GM18519 (cell line): ENCODE results near the gene CEP68.

Source experiments
- ATAC-seq: cut with Tn5 transposase; IDR thresholded peaks from one replicate; pipeline ENCODE4 v1.9.1; 2021; ENCODE audit warnings: mild to moderate bottlenecking, moderate library complexity; ENCODE audit not compliant: unreplicated experiment, low FRiP score

The CEP68 gene

GRCh38 chr2:65057391-65058052, 1.3 kb downstream of the CEP68 start:
- ATAC-seq: peak; percentile 23

- no peak for ATAC-seq
These were observed 2.9 kb downstream of the CEP68 start for GRCh38 chr2:65059071-65059470.

DNA sequence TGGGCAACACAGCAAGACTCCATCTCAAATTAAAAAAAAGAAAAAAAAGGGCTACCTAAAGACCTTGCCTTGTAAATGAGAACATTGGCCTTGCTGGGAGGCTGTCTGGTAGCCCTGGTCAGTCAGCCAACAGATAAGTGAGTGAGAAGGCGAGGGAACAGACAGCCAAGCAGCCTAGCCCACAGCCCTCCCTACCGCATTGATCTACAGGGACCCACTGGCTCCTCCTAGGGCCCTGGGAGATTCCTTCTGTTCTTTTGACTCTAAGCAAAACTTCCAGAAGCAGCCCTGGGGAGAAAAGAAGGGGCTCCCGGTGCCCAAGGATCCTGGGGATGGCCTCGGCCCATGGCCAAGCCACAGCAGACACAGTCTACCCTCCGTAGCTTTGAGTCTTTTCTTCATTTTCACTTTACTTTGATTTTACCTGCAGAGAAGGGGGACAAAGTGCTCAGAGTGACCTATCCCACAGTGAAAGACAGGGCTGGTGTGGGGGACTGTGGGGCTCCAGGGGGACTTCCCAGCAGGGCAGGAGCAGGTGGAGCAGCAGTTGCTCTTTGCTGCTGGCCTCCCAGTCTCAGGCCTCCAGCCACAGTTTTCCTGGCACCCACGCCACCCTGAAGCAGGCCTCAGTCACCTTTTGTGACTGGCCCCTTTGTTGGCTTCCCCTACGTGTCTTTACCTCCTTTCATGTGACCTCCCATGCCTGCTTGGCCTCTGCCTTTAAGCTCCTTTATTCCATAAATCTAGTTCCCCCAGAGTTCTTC, 5.1 kb downstream of the CEP68 start:
- ATAC-seq: no peak

DNA sequence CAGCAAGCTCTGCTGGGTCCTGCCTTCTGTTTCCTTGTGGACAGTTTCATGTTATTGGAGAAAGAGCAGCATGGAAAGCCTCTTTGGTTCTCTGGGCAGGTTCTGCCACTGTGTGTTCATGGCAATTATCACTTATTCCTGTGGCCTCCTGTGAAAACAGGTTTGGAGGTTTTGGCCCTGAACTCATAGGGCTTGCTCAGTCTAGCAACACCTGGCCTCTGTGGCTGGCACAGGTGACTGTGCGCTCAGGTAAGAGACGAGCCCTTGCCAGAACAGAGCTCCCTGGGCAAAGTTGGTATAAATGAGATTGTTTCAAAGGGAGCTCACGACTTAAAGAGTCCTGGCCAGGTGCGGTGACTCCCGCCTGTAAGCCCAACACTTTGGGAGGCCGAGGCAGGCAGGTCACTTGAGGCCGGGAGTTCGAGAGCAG, 5.7 kb downstream of the CEP68 start:
- ATAC-seq: no peak

GRCh38 chr2:65062843-65063825, 6.9 kb downstream of the CEP68 start:
- ATAC-seq: no peak

GRCh38 chr2:65064728-65065552, 8.7 kb downstream of the CEP68 start:
- peak; percentile 62 for ATAC-seq

GRCh38 chr2:65067806-65068553, 11.8 kb downstream of the CEP68 start:
- no peak for ATAC-seq

GRCh38 chr2:65069439-65069824, 13.2 kb downstream of the CEP68 start:
- ATAC-seq: no peak

DNA sequence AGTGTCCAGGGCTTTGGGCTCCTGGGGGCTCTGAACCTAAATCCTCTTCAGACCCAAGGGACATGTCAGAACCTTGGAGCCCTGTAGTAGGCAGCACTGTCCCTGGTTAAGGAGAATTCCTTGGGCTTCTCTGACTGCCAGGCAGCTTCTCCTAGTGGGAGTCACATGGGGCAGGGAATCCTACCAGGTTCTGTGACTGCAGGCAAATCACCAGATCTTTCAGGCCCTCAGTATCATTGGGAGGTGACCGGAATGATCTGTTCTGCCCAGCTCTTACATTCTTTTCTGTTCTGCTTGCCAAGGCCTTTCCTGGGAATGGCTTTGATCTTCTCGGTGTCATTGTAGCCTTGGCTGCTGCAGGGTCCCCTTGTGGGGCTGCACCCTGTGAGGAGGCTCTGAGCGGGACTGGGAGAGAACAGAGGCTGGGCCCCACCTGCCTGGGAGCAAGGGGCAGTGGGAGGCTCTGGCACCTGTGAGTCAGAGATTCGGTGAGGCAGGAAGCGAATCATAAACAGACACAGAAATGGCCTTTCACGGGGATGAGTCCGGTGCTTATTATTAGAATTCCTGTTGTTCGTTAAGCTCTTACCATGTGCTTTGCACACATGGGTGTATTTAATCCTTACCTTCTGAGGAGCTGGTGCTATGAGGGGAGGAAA, 14.1 kb downstream of the CEP68 start:
- ATAC-seq: no peak

DNA sequence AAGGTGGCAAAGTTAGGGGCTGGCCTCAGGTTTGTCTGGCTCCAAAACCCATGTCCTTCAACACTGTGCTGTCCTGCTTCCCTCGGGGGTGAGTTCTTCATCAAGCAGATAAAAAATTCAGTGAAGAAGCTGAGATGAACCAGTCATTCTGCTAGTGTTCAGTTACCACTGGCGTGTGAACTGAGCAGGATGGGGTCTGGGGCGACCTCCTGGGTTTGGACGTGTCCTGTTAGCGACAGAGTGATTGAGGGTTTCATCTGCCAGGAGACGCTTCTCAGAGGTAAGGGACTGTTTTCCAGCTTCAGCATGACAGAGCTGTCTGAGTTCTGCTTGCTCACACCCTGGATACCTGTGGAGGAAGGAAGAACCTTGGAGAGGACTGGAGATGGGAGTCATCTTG, 14.6 kb downstream of the CEP68 start:
- ATAC-seq: no peak

DNA sequence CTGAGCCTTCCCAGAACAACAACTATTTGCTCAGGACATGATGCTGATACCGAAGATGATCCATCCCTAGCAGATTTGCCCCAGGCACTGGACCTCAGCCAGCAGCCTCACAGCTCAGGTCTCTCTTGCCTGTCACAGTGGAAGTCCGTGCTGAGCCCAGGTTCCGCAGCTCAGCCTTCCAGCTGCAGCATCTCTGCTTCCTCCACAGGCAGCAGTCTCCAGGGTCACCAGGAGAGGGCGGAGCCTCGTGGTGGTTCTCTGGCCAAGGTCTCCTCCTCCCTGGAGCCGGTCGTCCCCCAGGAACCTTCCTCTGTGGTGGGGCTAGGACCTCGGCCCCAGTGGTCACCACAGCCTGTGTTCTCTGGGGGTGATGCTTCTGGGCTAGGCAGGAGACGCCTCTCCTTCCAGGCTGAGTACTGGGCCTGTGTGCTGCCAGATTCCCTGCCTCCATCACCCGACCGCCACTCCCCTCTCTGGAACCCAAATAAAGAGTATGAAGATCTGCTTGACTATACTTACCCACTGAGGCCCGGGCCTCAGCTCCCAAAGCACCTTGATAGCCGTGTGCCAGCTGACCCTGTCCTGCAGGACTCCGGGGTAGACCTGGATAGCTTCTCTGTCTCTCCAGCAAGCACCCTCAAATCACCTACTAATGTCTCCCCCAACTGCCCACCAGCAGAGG, 15.4 kb downstream of the CEP68 start:
- ATAC-seq: no peak

DNA sequence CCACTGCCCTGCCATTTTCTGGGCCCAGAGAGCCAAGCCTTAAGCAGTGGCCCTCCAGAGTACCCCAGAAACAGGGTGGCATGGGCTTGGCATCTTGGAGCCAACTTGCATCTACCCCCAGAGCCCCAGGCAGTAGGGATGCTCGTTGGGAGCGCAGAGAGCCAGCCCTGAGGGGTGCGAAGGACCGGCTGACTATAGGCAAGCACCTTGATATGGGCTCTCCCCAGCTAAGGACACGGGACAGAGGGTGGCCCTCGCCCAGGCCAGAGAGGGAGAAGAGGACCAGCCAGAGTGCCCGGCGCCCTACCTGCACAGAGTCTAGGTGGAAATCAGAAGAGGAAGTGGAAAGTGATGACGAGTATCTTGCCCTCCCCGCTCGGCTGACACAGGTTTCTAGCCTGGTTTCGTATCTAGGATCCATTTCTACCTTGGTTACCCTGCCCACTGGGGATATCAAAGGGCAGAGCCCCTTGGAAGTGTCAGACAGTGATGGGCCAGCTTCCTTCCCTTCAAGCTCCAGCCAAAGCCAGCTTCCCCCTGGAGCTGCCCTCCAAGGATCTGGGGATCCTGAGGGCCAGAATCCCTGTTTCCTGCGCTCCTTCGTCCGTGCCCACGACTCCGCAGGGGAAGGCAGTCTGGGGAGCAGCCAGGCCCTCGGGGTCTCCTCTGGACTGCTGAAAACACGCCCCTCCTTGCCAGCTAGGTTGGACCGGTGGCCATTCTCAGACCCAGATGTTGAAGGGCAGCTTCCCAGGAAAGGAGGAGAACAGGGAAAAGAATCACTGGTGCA, 16.2 kb downstream of the CEP68 start:
- peak; percentile 62 for ATAC-seq

DNA sequence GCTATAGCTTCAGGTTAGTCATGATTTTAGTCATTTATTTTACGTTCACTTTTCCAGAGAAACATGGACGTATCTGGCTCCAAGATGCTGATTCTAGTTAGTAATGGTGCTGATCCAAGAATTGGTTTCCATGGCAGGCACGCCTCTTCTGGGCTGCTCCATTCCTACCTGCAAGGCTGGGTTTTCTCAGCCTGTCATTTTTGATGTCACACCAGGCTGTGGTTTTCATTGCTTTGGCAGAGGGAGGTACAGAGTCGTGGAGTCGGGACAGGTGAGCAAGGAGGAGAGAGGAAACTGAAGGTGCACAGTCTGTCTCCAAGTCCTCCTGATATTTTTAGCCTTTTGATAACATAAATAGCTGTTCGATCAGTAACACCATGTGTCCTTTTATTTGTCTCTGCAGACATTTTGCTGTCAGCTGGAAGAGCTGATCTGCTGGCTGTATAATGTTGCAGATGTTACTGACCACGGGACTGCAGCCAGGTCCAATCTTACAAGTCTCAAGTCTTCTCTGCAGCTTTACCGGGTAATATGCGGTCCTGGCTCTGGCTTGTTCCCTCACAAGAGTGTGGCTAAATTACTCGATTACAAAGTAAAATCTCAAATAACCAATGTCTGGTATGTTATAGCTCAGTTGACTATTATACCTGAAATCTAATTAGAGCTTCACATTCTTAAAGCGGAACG, 17.8 kb downstream of the CEP68 start:
- no peak for ATAC-seq

GRCh38 chr2:65075176-65075575, 19.0 kb downstream of the CEP68 start:
- ATAC-seq: no peak

- no peak for ATAC-seq
These were observed 19.6 kb downstream of the CEP68 start for GRCh38 chr2:65075605-65076344.

GRCh38 chr2:65076345-65076710, 20.1 kb downstream of the CEP68 start:
- no peak for ATAC-seq
